Measurements from ENCODE around the gene MUC5B.

Gene MUC5B

DNA sequence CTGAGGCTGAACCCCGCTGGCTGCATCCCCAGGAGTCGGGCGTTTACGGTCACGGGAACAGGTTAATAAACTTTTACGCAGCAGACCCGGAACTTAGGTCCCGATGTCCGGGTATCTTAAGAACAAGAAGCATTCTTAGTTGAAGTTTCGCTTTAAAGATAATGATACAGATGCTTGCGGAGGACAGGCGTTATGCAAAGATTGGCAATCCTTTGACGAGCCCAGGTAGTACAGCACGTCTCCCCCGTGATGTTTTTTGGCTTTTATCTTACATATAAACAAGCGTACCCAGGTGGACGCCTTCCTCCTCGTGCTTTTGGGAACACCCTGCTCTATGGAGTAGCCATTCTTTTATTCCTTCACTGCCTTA lies 87.4 kb downstream of the MUC5B start:
- CTCF ChIA-PET, result interaction anchor here (1.9 kb wide), 1 partner anchor 17 kb away, joined by 5 read pairs; no protein-coding TSS in a partner anchor
- no peak for DNase-seq (ENCODE audit: extremely low spot score)

DNA sequence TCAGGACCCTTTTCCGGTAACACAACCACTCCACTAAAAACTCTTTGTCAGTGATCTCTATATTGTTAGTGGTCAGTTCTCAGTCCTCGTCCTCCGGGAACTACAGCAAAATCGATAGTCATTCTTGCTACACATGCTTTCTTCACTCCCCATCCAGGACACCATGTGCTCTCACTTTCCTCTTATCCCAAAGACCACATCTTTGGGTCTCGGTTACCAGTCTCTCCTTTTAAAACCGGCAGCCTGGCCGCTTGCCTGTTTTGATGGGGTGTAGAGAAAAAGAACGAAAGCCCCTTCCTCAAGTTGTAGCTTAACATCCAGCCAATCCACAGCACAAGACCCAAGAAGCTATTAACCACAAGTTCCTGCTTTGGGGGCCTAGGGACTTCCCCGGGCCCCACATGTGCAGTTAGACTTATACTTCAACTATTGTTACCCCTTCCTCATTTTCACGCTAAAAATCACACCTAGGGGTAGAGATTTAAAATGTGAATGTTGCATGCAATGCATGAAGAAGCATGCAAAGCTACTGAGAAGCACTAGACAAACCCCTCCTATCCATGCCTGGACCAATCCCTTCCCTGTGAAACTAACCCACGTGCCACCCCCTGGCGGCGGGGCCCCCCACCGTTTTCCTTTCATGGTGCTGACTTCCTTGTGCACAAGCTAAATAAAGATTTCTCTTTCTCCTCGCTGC lies 88.1 kb downstream of the MUC5B start:
- peak; percentile 54 for DNase-seq (ENCODE audit: extremely low spot score)
- CTCF ChIA-PET, result interaction anchor here (1.4 to 1.9 kb wide), 2 partner anchors 18 to 204 kb away, joined by 4 to 5 read pairs; no protein-coding TSS in a partner anchor
- TF ChIP-seq, protein P1, sequence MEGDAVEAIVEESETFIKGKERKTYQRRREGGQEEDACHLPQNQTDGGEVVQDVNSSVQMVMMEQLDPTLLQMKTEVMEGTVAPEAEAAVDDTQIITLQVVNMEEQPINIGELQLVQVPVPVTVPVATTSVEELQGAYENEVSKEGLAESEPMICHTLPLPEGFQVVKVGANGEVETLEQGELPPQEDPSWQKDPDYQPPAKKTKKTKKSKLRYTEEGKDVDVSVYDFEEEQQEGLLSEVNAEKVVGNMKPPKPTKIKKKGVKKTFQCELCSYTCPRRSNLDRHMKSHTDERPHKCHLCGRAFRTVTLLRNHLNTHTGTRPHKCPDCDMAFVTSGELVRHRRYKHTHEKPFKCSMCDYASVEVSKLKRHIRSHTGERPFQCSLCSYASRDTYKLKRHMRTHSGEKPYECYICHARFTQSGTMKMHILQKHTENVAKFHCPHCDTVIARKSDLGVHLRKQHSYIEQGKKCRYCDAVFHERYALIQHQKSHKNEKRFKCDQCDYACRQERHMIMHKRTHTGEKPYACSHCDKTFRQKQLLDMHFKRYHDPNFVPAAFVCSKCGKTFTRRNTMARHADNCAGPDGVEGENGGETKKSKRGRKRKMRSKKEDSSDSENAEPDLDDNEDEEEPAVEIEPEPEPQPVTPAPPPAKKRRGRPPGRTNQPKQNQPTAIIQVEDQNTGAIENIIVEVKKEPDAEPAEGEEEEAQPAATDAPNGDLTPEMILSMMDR (IDR thresholded peaks at IDR 0.05; ENCODE audit: control extremely low read depth, extremely low read depth, low read depth, missing control alignments), result no peak
- POLR2A ChIA-PET, result no interaction called here

More for the DNA sequence above, 87.4 kb downstream of the MUC5B start:
- POLR2A ChIA-PET, result no interaction called here
- TF ChIP-seq, protein P1 (IDR thresholded peaks at IDR 0.05; ENCODE audit: control extremely low read depth, extremely low read depth, low read depth, missing control alignments), result no peak

All from GM10248 (cell line).